MM.1S (cell line): ENCODE measurements around the gene FBXW7.

Experiments used
- CTCF ChIP-seq: fragments of 300-600 bp; sonication (generic); IDR thresholded peaks from 2 replicates; pipeline ENCODE4 v1.5.1; 2016; ENCODE audit warnings: antibody characterized with exemption, low read length, mixed read lengths
- EZH2 ChIP-seq: fragments of 300-600 bp; sonication (generic); optimal IDR thresholded peaks from 2 replicates; pipeline ENCODE3; 2017; ENCODE audit warnings: low read depth, mild to moderate bottlenecking, antibody characterized with exemption, low read length, mixed read lengths
- EZH2phosphoT487 ChIP-seq: fragments of 300-600 bp; sonication (generic); IDR thresholded peaks from 2 replicates; pipeline ENCODE4 v1.6.1; 2018; ENCODE audit warnings: antibody characterized with exemption, low read length

DNA sequence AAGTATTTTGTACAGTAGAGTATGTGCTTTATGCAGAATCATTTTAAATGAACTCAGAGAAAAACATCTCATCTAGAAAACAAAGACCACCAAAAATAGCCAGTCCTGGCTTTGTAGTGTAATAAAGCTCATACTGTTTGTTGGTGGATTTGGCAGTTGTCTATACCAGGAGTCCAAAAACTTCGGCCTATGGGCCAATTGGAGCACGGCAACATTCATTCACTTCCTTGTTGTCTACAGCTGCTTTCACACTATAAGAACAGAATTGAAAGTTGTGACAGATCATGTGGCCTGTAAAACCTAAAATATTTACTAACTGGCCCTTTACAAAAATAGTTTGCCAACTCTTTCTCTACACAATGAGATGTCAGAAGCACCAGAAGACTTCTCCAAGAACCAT is 5.3 kb downstream of the FBXW7 start:
- TF ChIP-seq CTCF, result no peak
- TF ChIP-seq EZH2phosphoT487, result no peak
- no peak for TF ChIP-seq EZH2
